ENCODE measurements around the gene VMP1.

DNA sequence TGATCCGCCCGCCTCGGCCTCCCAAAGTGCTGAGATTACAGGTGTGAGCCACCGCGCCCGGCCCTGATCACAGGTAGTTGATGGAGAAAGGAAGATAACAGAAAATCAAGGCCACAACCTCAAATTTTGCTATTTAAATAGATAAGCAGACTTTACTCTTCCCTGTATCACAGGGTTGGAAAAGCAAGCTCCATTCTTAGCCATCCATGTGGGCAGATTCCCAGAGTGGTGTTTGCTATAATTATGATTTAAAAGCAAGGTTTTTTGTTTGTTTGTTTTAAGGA is 140.9 kb downstream of the VMP1 start:
- TF ChIP-seq, protein P1, sequence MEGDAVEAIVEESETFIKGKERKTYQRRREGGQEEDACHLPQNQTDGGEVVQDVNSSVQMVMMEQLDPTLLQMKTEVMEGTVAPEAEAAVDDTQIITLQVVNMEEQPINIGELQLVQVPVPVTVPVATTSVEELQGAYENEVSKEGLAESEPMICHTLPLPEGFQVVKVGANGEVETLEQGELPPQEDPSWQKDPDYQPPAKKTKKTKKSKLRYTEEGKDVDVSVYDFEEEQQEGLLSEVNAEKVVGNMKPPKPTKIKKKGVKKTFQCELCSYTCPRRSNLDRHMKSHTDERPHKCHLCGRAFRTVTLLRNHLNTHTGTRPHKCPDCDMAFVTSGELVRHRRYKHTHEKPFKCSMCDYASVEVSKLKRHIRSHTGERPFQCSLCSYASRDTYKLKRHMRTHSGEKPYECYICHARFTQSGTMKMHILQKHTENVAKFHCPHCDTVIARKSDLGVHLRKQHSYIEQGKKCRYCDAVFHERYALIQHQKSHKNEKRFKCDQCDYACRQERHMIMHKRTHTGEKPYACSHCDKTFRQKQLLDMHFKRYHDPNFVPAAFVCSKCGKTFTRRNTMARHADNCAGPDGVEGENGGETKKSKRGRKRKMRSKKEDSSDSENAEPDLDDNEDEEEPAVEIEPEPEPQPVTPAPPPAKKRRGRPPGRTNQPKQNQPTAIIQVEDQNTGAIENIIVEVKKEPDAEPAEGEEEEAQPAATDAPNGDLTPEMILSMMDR (conservative IDR thresholded peaks at IDR 0.05; ENCODE audit: low read length): no peak
- TF ChIP-seq EZH2phosphoT487 (IDR thresholded peaks at IDR 0.05; ENCODE audit: borderline replicate concordance, low read depth, low read length): no peak

Data from OCI-LY7 (cell line).